Measurements from ENCODE around the gene PDGFRB. TPM values are rescaled to one million over a fixed set of nuclear protein-coding genes. Genes with fewer than 3 reads are reported as not detected.

PDGFRB gene
- total RNA-seq, 4 donors from 2014 or later: 87.5 to 161 (median 113) TPM

- Histone ChIP-seq H3K27ac (peak overlapping the region in 3 of 4 donors; percentile 89 to 93 (median 90)), H3K9me3 (no peaks in the 10 kb centered on the region), H3K27me3 (no peaks in the 10 kb centered on the region), H3K36me3 (peaks cover 0 to 19% of the 10 kb centered on the region in 2 donors), H3K4me3 (peak overlapping the region; percentile 63 to 66), H3K4me1 (peaks cover 0 to 83% (median 25%) of the 10 kb centered on the region in 3 donors)
- no peak for TF ChIP-seq POLR2A (IDR thresholded peaks at IDR 0.05)
- no peak for TF ChIP-seq EP300 (IDR thresholded peaks at IDR 0.05)
- no peak for TF ChIP-seq CTCF (IDR thresholded peaks at IDR 0.05)
- no peak for TF ChIP-seq POLR2AphosphoS5 (IDR thresholded peaks at IDR 0.05)
- no CpG with 5 or more reads among the region's 2 CpGs for WGBS, 2 donors (ENCODE audit: low coverage in 1 of 2)
- ATAC-seq: no peak
These were observed 2.2 kb downstream of the PDGFRB start for GRCh38 chr5:150153483-150153882.

GRCh38 chr5:150152636-150153462 is 2.8 kb downstream of the PDGFRB start:
- Histone ChIP-seq H3K4me3 (peak overlapping the region; percentile 6 to 63), H3K27ac (peak overlapping the region in 3 of 4 donors; percentile 89 to 93 (median 90)), H3K27me3 (no peaks in the 10 kb centered on the region), H3K36me3 (peaks cover 0 to 19% of the 10 kb centered on the region in 2 donors), H3K4me1 (peaks cover 0 to 83% (median 20%) of the 10 kb centered on the region in 3 donors), H3K9me3 (no peaks in the 10 kb centered on the region)
- no peak for ATAC-seq
- TF ChIP-seq POLR2A (IDR thresholded peaks at IDR 0.05) (no peak), CTCF (IDR thresholded peaks at IDR 0.05) (no peak), EP300 (IDR thresholded peaks at IDR 0.05) (no peak), POLR2AphosphoS5 (IDR thresholded peaks at IDR 0.05) (no peak)
- 73% methylated on average over 2 of the region's 12 CpGs; no CpG with 5 or more reads in 1 of the 2 donors for WGBS, 2 donors (ENCODE audit: low coverage in 1 of 2)

- Histone ChIP-seq H3K4me1 (peaks cover under 1 to 100% (median 30%) of the 10 kb centered on the region in 3 donors), H3K27me3 (no peaks in the 10 kb centered on the region), H3K4me3 (peak overlapping the region in 1 of 2 donors; percentile 63), H3K9me3 (no peaks in the 10 kb centered on the region), H3K36me3 (peaks cover 0 to 19% of the 10 kb centered on the region in 2 donors), H3K27ac (peak overlapping the region in 3 of 4 donors; percentile 65 to 90 (median 83))
- ATAC-seq: no peak
- TF ChIP-seq EP300 (IDR thresholded peaks at IDR 0.05) (no peak), POLR2AphosphoS5 (IDR thresholded peaks at IDR 0.05) (no peak)
These were observed 6.0 kb downstream of the PDGFRB start for GRCh38 chr5:150149618-150150017.

GRCh38 chr5:150148117-150148927 is 7.3 kb downstream of the PDGFRB start:
- ATAC-seq: no peak
- Histone ChIP-seq H3K4me3 (peak overlapping the region in 1 of 2 donors; percentile 25), H3K27ac (peak overlapping the region in 3 of 4 donors; percentile 65 to 90 (median 83)), H3K9me3 (no peaks in the 10 kb centered on the region), H3K36me3 (peaks cover 0 to 19% of the 10 kb centered on the region in 2 donors), H3K4me1 (peaks cover 5 to 100% (median 38%) of the 10 kb centered on the region in 3 donors), H3K27me3 (no peaks in the 10 kb centered on the region)
- TF ChIP-seq EP300 (IDR thresholded peaks at IDR 0.05): no peak
- TF ChIP-seq POLR2A (IDR thresholded peaks at IDR 0.05): no peak
- no peak for TF ChIP-seq POLR2AphosphoS5 (IDR thresholded peaks at IDR 0.05)
- TF ChIP-seq CTCF (IDR thresholded peaks at IDR 0.05): no peak
- WGBS, 2 donors (ENCODE audit: low coverage in 1 of 2): 51 to 59% methylated on average over 5 to 9 of the region's 11 CpGs

- 67 to 86% methylated on average over 1 to 2 of the region's 7 CpGs for WGBS, 2 donors (ENCODE audit: low coverage in 1 of 2)
- Histone ChIP-seq H3K4me1 (peaks cover 5 to 100% (median 43%) of the 10 kb centered on the region in 3 donors), H3K9me3 (no peaks in the 10 kb centered on the region), H3K4me3 (peak overlapping the region in 1 of 2 donors; percentile 25), H3K27ac (peak overlapping the region in 3 of 4 donors; percentile 65 to 90 (median 83)), H3K27me3 (no peaks in the 10 kb centered on the region), H3K36me3 (peaks cover 0 to 14% of the 10 kb centered on the region in 2 donors)
- ATAC-seq: no peak
- no peak for TF ChIP-seq EP300 (IDR thresholded peaks at IDR 0.05)
- no peak for TF ChIP-seq POLR2AphosphoS5 (IDR thresholded peaks at IDR 0.05)
- no peak for TF ChIP-seq CTCF (IDR thresholded peaks at IDR 0.05)
- TF ChIP-seq POLR2A (IDR thresholded peaks at IDR 0.05): no peak
These were observed 8.0 kb downstream of the PDGFRB start for GRCh38 chr5:150147670-150148069.
